NCI-H774 (cell line): ENCODE results near the gene FITM1.

ENCODE experiments used
- DNase-seq: peaks from one replicate; lab custom pipeline; 2025; lab: John Stamatoyannopoulos, UW

The FITM1 gene

GRCh38 chr14:24119691-24120090, 10.8 kb upstream of the FITM1 start:
- no peak for DNase-seq

- no peak for DNase-seq
Observed at GRCh38 chr14:24121210-24121609, 9.2 kb upstream of the FITM1 start.

GRCh38 chr14:24122416-24122815, 8.0 kb upstream of the FITM1 start:
- DNase-seq: no peak

- no peak for DNase-seq
Observed at GRCh38 chr14:24122898-24123297, 7.6 kb upstream of the FITM1 start.

- no peak for DNase-seq
Observed at GRCh38 chr14:24123424-24124417, 6.7 kb upstream of the FITM1 start.

- DNase-seq: no peak
Observed at GRCh38 chr14:24126939-24127338, 3.5 kb upstream of the FITM1 start.

- no peak for DNase-seq
Observed at GRCh38 chr14:24127673-24128072, 2.8 kb upstream of the FITM1 start.

GRCh38 chr14:24129410-24129998, 955 bp upstream of the FITM1 start:
- DNase-seq: no peak

GRCh38 chr14:24130717-24131548, 474 bp downstream of the FITM1 start:
- no peak for DNase-seq

- no peak for DNase-seq
Observed at GRCh38 chr14:24131549-24131966, 1.1 kb downstream of the FITM1 start.

GRCh38 chr14:24132061-24132685, 1.7 kb downstream of the FITM1 start:
- peak; percentile 55 for DNase-seq

- no peak for DNase-seq
Observed at GRCh38 chr14:24132976-24133375, 2.5 kb downstream of the FITM1 start.

GRCh38 chr14:24133735-24134134, 3.3 kb downstream of the FITM1 start:
- no peak for DNase-seq

- DNase-seq: peak; percentile 66
Observed at GRCh38 chr14:24135584-24135833, 5.0 kb downstream of the FITM1 start.

- peak; percentile 91 for DNase-seq
Observed at GRCh38 chr14:24135834-24136683, 5.6 kb downstream of the FITM1 start, which contains the start of gene PSME1. Gene PSME1, plus strand, starts transcription at chr14:24136194. Its CDS starts 69 bp downstream, at chr14:24136263.

GRCh38 chr14:24136684-24137528, 6.4 kb downstream of the FITM1 start:
- DNase-seq: no peak

- no peak for DNase-seq
Observed at GRCh38 chr14:24137529-24138395, 7.3 kb downstream of the FITM1 start.

- DNase-seq: no peak
Observed at GRCh38 chr14:24138396-24139271, 8.2 kb downstream of the FITM1 start.
